Heart left ventricle (tissue), 13 donors: Measurements from ENCODE around the gene RNF112.

Experiments used
- POLR2A ChIP-seq, 2 donors: fragments of 450-650 bp; IDR thresholded peaks; one replicate each; pipeline ENCODE4 v1.6.1; 2017; ENCODE audit warnings: antibody characterized with exemption in 2 of 2, mild to moderate bottlenecking in 2 of 2, moderate library complexity in 2 of 2
- TF ChIP-seq, protein P1 (sequence below), 12 donors: fragments of 200-600 bp; sonication (generic) in 4 of 12; IDR thresholded peaks; one replicate each; pipeline versions ENCODE4 v1.5.0 to v1.8.0; 2018 to 2022; ENCODE audit warnings: antibody characterized with exemption in 12 of 12, mild to moderate bottlenecking in 5 of 12
- donor health status: ischemic (EF 13 %, LVEDD 7.1; RV severe dilation, severe dysfunction).
- donor health status: DM: no; HTN: yes; CAD: no.
- donor health status: DM: no; HTN: no; CAD: no.
- donor health status: ischemic (EF 25% LVEDD 6.9; RV normal size, moderate dysfunction).
- donor health status: ischemic (EF 25% LVEDD 5.7; RV mildly dilated, moderate dysfunction).
- donor health status: ischemic (EF 35%, LVEDD 5.7; RV mildly dilated, moderate dysfunction).
- donor health status: nonischemic (EF 11% LVEDD 7.7; RV severe dilation, severe dysfunction).
- donor health status: DM: yes; HTN: yes; CAD: no.
- donor health status: PGD.
- donor health status: ischemic (EF 29% LVEDD 5.4; RV normal size, mild dysfunction).
- donor health status: nonischemic (EF 23%, LVEDD 6.1; RV moderate dilation, normal function).

DNA sequence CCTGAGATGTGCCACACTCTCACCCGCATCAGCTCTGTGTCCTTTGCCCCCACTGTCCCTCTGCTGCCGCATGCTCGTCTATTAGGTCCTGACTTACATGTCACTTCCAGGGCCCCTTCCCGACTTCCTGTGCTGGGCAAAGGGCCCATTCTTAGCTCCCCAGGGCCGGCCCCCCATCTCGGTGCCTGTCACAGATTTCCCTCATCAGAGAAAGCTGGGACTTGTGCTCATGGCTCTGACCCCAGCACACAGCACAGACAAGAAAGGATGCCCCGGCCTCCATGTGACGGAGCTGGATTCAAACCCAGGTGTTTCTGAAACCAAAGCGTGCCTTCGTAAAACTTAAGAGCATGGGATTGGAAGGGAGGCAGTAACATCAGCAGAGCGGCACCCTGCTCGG, 38.6 kb upstream of the RNF112 start:
- TF ChIP-seq, protein P1, sequence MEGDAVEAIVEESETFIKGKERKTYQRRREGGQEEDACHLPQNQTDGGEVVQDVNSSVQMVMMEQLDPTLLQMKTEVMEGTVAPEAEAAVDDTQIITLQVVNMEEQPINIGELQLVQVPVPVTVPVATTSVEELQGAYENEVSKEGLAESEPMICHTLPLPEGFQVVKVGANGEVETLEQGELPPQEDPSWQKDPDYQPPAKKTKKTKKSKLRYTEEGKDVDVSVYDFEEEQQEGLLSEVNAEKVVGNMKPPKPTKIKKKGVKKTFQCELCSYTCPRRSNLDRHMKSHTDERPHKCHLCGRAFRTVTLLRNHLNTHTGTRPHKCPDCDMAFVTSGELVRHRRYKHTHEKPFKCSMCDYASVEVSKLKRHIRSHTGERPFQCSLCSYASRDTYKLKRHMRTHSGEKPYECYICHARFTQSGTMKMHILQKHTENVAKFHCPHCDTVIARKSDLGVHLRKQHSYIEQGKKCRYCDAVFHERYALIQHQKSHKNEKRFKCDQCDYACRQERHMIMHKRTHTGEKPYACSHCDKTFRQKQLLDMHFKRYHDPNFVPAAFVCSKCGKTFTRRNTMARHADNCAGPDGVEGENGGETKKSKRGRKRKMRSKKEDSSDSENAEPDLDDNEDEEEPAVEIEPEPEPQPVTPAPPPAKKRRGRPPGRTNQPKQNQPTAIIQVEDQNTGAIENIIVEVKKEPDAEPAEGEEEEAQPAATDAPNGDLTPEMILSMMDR (IDR thresholded peaks at IDR 0.05) = no peak
- TF ChIP-seq POLR2A (IDR thresholded peaks at IDR 0.05) = no peak
